ENCODE results near the gene KRT13.

DNA sequence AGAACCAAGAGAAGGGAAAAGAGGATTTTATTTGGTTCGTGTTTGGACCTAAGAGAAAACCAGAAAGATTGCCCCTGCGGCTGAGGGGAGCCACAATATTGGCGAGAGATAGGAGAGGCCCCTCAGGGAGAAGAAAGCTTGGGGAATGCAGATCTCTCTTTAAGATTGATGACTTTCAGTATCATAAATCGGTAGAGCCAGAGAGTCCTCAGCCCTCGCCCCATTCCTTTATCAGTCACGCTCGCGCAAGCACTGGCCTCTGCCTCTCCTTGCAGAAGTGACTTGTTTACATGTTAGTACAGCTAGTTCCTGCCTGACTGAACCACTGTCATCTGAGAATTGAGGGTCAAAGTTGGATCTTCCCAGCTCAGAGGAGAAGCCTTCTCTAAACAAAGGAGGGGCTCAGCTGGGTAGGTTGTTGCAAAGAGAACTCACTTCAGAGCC is 44.2 kb upstream of the KRT13 start:
- TF ChIP-seq REST (IDR thresholded peaks at IDR 0.05; ENCODE audit: insufficient replicate concordance, low read depth) (no peak), CTCF (IDR thresholded peaks at IDR 0.05; ENCODE audit: insufficient read depth, low read length) (no peak), POLR2AphosphoS5 (IDR thresholded peaks at IDR 0.05; ENCODE audit: low read depth) (no peak), SPI1 (IDR thresholded peaks at IDR 0.05; ENCODE audit: borderline replicate concordance, low read depth) (no peak)
